Pancreas (tissue), 10 donors: ENCODE data around the gene MRPS25. TPM values are rescaled to one million over a fixed set of nuclear protein-coding genes. Genes with fewer than 3 reads are reported as not detected.

ENCODE experiments used
- ATAC-seq, 4 donors: fragments of 200-7000 bp; cut with Tn5 transposase; one replicate each; pipeline versions ENCODE4 v1.8.0 to v1.9.1; 2020; ENCODE audit warnings: mild to moderate bottlenecking in 4 of 4, moderate library complexity in 4 of 4
- DNase-seq, 6 donors: peaks; one replicate each; pipeline ENCODE4 v3.0.0-alpha.2; 2020
- FAIRE-seq: peaks from 2 replicates; lab custom pipeline; 2012; peaks lifted over from hg19 to GRCh38; lab: Jason Lieb, UNC
- H3K27ac ChIP-seq, 4 donors: fragments of 200-600 bp; sonication (generic); 1 replicate in 3 of 4; 2 replicates in 1 of 4; pipeline versions ENCODE4 v1.5.0 to v1.8.0; 2020
- H3K27me3 ChIP-seq, 4 donors: fragments of 200-600 bp; one replicate each; pipeline ENCODE4 v1.8.0; 2021
- H3K36me3 ChIP-seq, 3 donors: fragments of 200-600 bp; sonication (generic) in 1 of 3; one replicate each; pipeline versions ENCODE4 v1.5.0 to v1.8.0; 2020 to 2021
- H3K4me1 ChIP-seq, 3 donors: fragments of 200-600 bp; one replicate each; pipeline ENCODE4 v1.8.0; 2021
- H3K4me3 ChIP-seq, 4 donors: fragments of 200-600 bp; sonication (generic) in 2 of 4; one replicate each; pipeline versions ENCODE4 v1.5.0 to v1.8.0; 2020 to 2021
- H3K9me3 ChIP-seq, 4 donors: fragments of 200-600 bp; one replicate each; pipeline ENCODE4 v1.8.0; 2021
- CTCF ChIP-seq, 4 donors: fragments of 200-600 bp; sonication (generic) in 3 of 4; IDR thresholded peaks; one replicate each; pipeline versions ENCODE4 v1.5.0 to v1.8.0; 2021; ENCODE audit warnings: antibody characterized with exemption in 4 of 4
- WGBS, 2 donors: extraction: QIAGEN DNeasy Blood & Tissue Kit; methylation state at CpG; one replicate each; pipeline ENCODE4 v1.1.7; 2013; 5-methylcytosine and 5-hydroxymethylcytosine counted together
- intact Hi-C, 3 donors: fragments of 100-400 bp; cut with DNase I; formaldehyde crosslinking; loops; one replicate each; pipeline versions ENCODE4 v1.11.1 to v1.14.2; 2022
- polyA plus RNA-seq, 2 donors: library from polyadenylated mRNA; stranded (reverse); fragments of 200-250 nt; gene quantifications; one replicate each; pipeline ENCODE4 v1.2.3, GENCODE V29; 2013
- total RNA-seq, 6 donors: library from RNA; stranded (reverse); fragmentation: NEBNext Ultra II Directional in 4 of 6; extraction: Animal tissue kit (Norgen Biotek cat#: 25700) in 4 of 6; gene quantifications; one replicate each; pipeline versions ENCODE4 v1.2.1 to v1.2.4, GENCODE V29; 2021 to 2023
- donor health status: healthy with polysubstance abuse.
- donor health status: DM: no; HTN: no; CAD: no; lungs with moderate emphysema.
- donor health status: DM: no; HTN: no; CAD: no.
- donor health status: control.
- donor health status: control.
- donor health status: Bipolar disorder and iron deficiency.
- donor health status: DM: yes; HTN: yes; CAD: no.
- donor health status: DM: no; HTN: no; CAD: no.
- donor health status: DM: no; HTN: no; CAD: no.
- donor health status: DM: yes; HTN: yes; CAD: no.

Gene MRPS25
- total and polyA plus RNA-seq, 8 donors = 14.3 to 44.0 (median 19.7) TPM

GRCh38 chr3:15050405-15051092, 14.6 kb downstream of the MRPS25 start:
- FAIRE-seq (no peak), DNase-seq (no peak), ATAC-seq (no peak)
- H3K36me3 ChIP-seq = peaks cover 3 to 44% (median 17%) of the 10 kb centered on the region in 3 donors
- 68 to 73% methylated on average over 3 of the region's 3 CpGs for WGBS, 2 donors
- H3K9me3 ChIP-seq = no peaks in the 10 kb centered on the region
- TF ChIP-seq CTCF (IDR thresholded peaks at IDR 0.05) = no peak
- intact Hi-C loops = no loop called here
- no peaks in the 10 kb centered on the region for H3K4me1 ChIP-seq
- H3K27me3 ChIP-seq = no peaks in the 10 kb centered on the region
- no peak overlapping the region for H3K4me3 ChIP-seq
- no peak overlapping the region for H3K27ac ChIP-seq

GRCh38 chr3:15049584-15049983, 15.5 kb downstream of the MRPS25 start:
- H3K27ac ChIP-seq = no peak overlapping the region
- H3K4me3 ChIP-seq = no peak overlapping the region
- no peak for DNase-seq
- TF ChIP-seq CTCF (IDR thresholded peaks at IDR 0.05) = no peak
- no peaks in the 10 kb centered on the region for H3K9me3 ChIP-seq
- ATAC-seq = no peak
- intact Hi-C loops = no loop called here
- no peak for FAIRE-seq
- H3K4me1 ChIP-seq = no peaks in the 10 kb centered on the region
- WGBS, 2 donors = 87 to 88% methylated on average over 2 of the region's 2 CpGs
- peaks cover 3 to 50% (median 17%) of the 10 kb centered on the region in 3 donors for H3K36me3 ChIP-seq
- H3K27me3 ChIP-seq = no peaks in the 10 kb centered on the region

GRCh38 chr3:15045667-15046066, 19.4 kb downstream of the MRPS25 start:
- no peaks in the 10 kb centered on the region for H3K4me1 ChIP-seq
- TF ChIP-seq CTCF (IDR thresholded peaks at IDR 0.05) = no peak
- WGBS, 2 donors = 92 to 96% methylated on average over 1 of the region's 1 CpG
- intact Hi-C loops = no loop called here
- no peak overlapping the region for H3K27ac ChIP-seq
- FAIRE-seq (no peak), ATAC-seq (no peak), DNase-seq (no peak)
- H3K4me3 ChIP-seq = no peak overlapping the region
- H3K36me3 ChIP-seq = peaks cover 9 to 64% (median 17%) of the 10 kb centered on the region in 3 donors
- no peaks in the 10 kb centered on the region for H3K27me3 ChIP-seq
- no peaks in the 10 kb centered on the region for H3K9me3 ChIP-seq

- 83 to 88% methylated on average over 7 of the region's 7 CpGs for WGBS, 2 donors
- no peak for DNase-seq
- H3K27ac ChIP-seq = no peak overlapping the region
- no peaks in the 10 kb centered on the region for H3K9me3 ChIP-seq
- no peak for ATAC-seq
- H3K4me3 ChIP-seq = no peak overlapping the region
- TF ChIP-seq CTCF (IDR thresholded peaks at IDR 0.05) = no peak
- FAIRE-seq = no peak
- H3K27me3 ChIP-seq = no peaks in the 10 kb centered on the region
- peaks cover 9 to 72% (median 11%) of the 10 kb centered on the region in 3 donors for H3K36me3 ChIP-seq
- no peaks in the 10 kb centered on the region for H3K4me1 ChIP-seq
- intact Hi-C loops = no loop called here
Observed at GRCh38 chr3:15044326-15044725, 20.8 kb downstream of the MRPS25 start.
